Vagina (tissue), 2 donors: Measurements from ENCODE around the gene HPCAL1. TPM values are rescaled to one million over a fixed set of nuclear protein-coding genes. Genes with fewer than 3 reads are reported as not detected.

Experiments used
- DNase-seq, 2 donors: peaks; one replicate each; pipeline ENCODE4 v3.0.0-alpha.2; 2017; ENCODE audit errors: extremely low spot score in 2 of 2
- H3K27ac ChIP-seq: fragments of 200-600 bp; sonication (generic); one replicate; pipeline ENCODE4 v1.5.1; 2019
- H3K27me3 ChIP-seq: fragments of 200-600 bp; sonication (generic); one replicate; pipeline ENCODE4 v1.5.1; 2019
- H3K36me3 ChIP-seq, 2 donors: fragments of 200-600 bp; sonication (generic); one replicate each; pipeline ENCODE4 v1.5.1; 2017 to 2019
- H3K4me1 ChIP-seq: fragments of 200-600 bp; sonication (generic); one replicate; pipeline ENCODE4 v1.5.1; 2019
- H3K4me3 ChIP-seq, 2 donors: fragments of 200-600 bp; sonication (generic); 1 replicate in 1 of 2; 2 replicates in 1 of 2; pipeline ENCODE4 v1.5.1; 2016 to 2019
- H3K9me3 ChIP-seq: fragments of 200-600 bp; sonication (generic); one replicate; pipeline ENCODE4 v1.5.1; 2019
- CTCF ChIP-seq, 3 experiments: fragments of 450-650 bp in 2 of 3; fragments of 200-600 bp in 1 of 3; sonication (generic) in 1 of 3; IDR thresholded peaks; one replicate each; pipeline ENCODE4 v1.5.1; 2017 to 2019; ENCODE audit warnings: antibody characterized with exemption in 3 of 3, mild to moderate bottlenecking in 2 of 3, moderate library complexity in 2 of 3
- POLR2A ChIP-seq, 2 donors: fragments of 450-650 bp; IDR thresholded peaks; one replicate each; pipeline ENCODE4 v1.6.1; 2017; ENCODE audit warnings: antibody characterized with exemption in 2 of 2, mild to moderate bottlenecking in 2 of 2, moderate library complexity in 2 of 2
- POLR2AphosphoS5 ChIP-seq, 2 donors: sonication (generic); formaldehyde crosslinking; IDR thresholded peaks; one replicate each; pipeline ENCODE4 v1.9.0; 2017; ENCODE audit warnings: antibody characterized with exemption in 2 of 2, mild to moderate bottlenecking in 2 of 2, low read depth in 1 of 2; ENCODE audit not compliant: insufficient read depth in 1 of 2
- intact Hi-C: fragments of 100-400 bp; cut with DNase I; formaldehyde crosslinking; loops from one replicate; pipeline ENCODE4 v1.15.1; 2023
- total RNA-seq: library from RNA; depleted of rRNA; stranded (reverse); fragments of >200 nt; gene quantifications from one replicate; pipeline ENCODE4 v1.2.3, GENCODE V29; 2016

The HPCAL1 gene
- total RNA-seq, 1 donor from 2014 or later, result 43.7 TPM

GRCh38 chr2:10425699-10426098, 123.0 kb downstream of the HPCAL1 start:
- Histone ChIP-seq H3K27ac (no peak overlapping the region), H3K27me3 (no peaks in the 10 kb centered on the region), H3K4me3 (no peak overlapping the region), H3K4me1 (peaks cover 11% of the 10 kb centered on the region), H3K9me3 (no peaks in the 10 kb centered on the region), H3K36me3 (peaks cover 0 to 8% of the 10 kb centered on the region in 2 donors)
- no peak for DNase-seq
- TF ChIP-seq POLR2AphosphoS5 (IDR thresholded peaks at IDR 0.05; ENCODE audit: insufficient read depth in 1 of 2, low read depth in 1 of 2) (no peak), POLR2A (IDR thresholded peaks at IDR 0.05) (no peak)
- intact Hi-C loops, result no loop called here

GRCh38 chr2:10426726-10427617, 124.3 kb downstream of the HPCAL1 start:
- intact Hi-C loops, result no loop called here
- no peak overlapping the region for H3K4me3 ChIP-seq
- peak overlapping the region; percentile 31 for H3K27ac ChIP-seq
- DNase-seq, result no peak
- peaks cover 0 to 8% of the 10 kb centered on the region in 2 donors for H3K36me3 ChIP-seq
- TF ChIP-seq POLR2A (IDR thresholded peaks at IDR 0.05) (no peak), CTCF (IDR thresholded peaks at IDR 0.05) (no peak), POLR2AphosphoS5 (IDR thresholded peaks at IDR 0.05; ENCODE audit: insufficient read depth in 1 of 2, low read depth in 1 of 2) (no peak)
- no peaks in the 10 kb centered on the region for H3K27me3 ChIP-seq
- peaks cover 11% of the 10 kb centered on the region for H3K4me1 ChIP-seq
- H3K9me3 ChIP-seq, result no peaks in the 10 kb centered on the region

DNA sequence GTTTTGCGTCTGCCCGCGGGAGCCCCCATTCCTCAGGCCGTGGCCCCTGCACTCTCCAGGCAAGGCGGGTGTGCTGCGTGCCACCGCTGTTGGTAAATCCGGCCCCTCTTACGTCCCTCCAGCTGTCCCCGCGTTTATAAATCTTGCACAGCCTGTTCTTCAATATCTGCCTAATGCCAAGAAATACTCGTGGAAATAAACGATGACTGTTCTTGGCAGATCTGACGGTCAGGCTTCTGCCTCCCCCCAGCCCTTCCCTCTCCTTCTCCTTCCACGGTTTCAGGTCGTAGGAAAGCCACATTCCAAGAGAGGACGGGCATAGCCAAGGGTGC, 124.9 kb downstream of the HPCAL1 start:
- TF ChIP-seq CTCF (IDR thresholded peaks at IDR 0.05) (no peak), POLR2AphosphoS5 (IDR thresholded peaks at IDR 0.05; ENCODE audit: insufficient read depth in 1 of 2, low read depth in 1 of 2) (peak in 1 of 2 donors; percentile 29)
- no peaks in the 10 kb centered on the region for H3K9me3 ChIP-seq
- no peak overlapping the region for H3K4me3 ChIP-seq
- peaks cover 0 to 8% of the 10 kb centered on the region in 2 donors for H3K36me3 ChIP-seq
- intact Hi-C loops, result no loop called here
- no peak for DNase-seq
- H3K27ac ChIP-seq, result peak overlapping the region; percentile 31
- no peaks in the 10 kb centered on the region for H3K27me3 ChIP-seq
- peaks cover 15% of the 10 kb centered on the region for H3K4me1 ChIP-seq

GRCh38 chr2:10428355-10428754, 125.7 kb downstream of the HPCAL1 start:
- Histone ChIP-seq H3K27ac (peak overlapping the region; percentile 31), H3K4me3 (no peak overlapping the region), H3K36me3 (peaks cover 0 to 8% of the 10 kb centered on the region in 2 donors), H3K4me1 (peaks cover 20% of the 10 kb centered on the region), H3K27me3 (no peaks in the 10 kb centered on the region), H3K9me3 (no peaks in the 10 kb centered on the region)
- DNase-seq, result no peak
- TF ChIP-seq POLR2AphosphoS5 (IDR thresholded peaks at IDR 0.05; ENCODE audit: insufficient read depth in 1 of 2, low read depth in 1 of 2) (no peak), CTCF (IDR thresholded peaks at IDR 0.05) (no peak), POLR2A (IDR thresholded peaks at IDR 0.05) (no peak)
- intact Hi-C loops, result no loop called here

- Histone ChIP-seq H3K27me3 (no peaks in the 10 kb centered on the region), H3K4me3 (no peak overlapping the region), H3K27ac (no peak overlapping the region), H3K4me1 (peaks cover 20% of the 10 kb centered on the region), H3K36me3 (peaks cover 0 to 8% of the 10 kb centered on the region in 2 donors), H3K9me3 (no peaks in the 10 kb centered on the region)
- DNase-seq, result no peak
- intact Hi-C loops, result no loop called here
- TF ChIP-seq POLR2A (IDR thresholded peaks at IDR 0.05), result no peak
These were observed 126.2 kb downstream of the HPCAL1 start for GRCh38 chr2:10428924-10429323.
